Adrenal gland (tissue), 12 donors: ENCODE data around the gene CXXC5. TPM values are rescaled to one million over a fixed set of nuclear protein-coding genes. Genes with fewer than 3 reads are reported as not detected.

ENCODE experiments used
- DNase-seq, 7 donors: peaks; one replicate each; pipeline ENCODE4 v3.0.0-alpha.2; 2019 to 2020
- H3K27ac ChIP-seq, 5 donors: fragments of 200-600 bp; sonication (generic) in 4 of 5; 1 replicate in 3 of 5; 2 replicates in 2 of 5; pipeline versions ENCODE4 v1.5.1 to v1.8.0; 2016 to 2020; ENCODE audit warnings: mild to moderate bottlenecking in 1 of 5
- H3K27me3 ChIP-seq: fragments of 200-600 bp; 2 replicates; pipeline ENCODE4 v1.8.0; 2021
- H3K36me3 ChIP-seq, 2 donors: fragments of 200-600 bp; replicated peaks in 1 of 2; 1 replicate in 1 of 2; 2 replicates in 1 of 2; pipeline versions ENCODE4 v1.5.1 to v1.8.0; 2018 to 2022
- H3K4me1 ChIP-seq, 2 donors: fragments of 200-600 bp; replicated peaks in 1 of 2; 1 replicate in 1 of 2; 2 replicates in 1 of 2; pipeline versions ENCODE4 v1.5.1 to v1.8.0; 2018 to 2021
- H3K4me3 ChIP-seq, 4 donors: fragments of 200-600 bp; sonication (generic) in 3 of 4; one replicate each; pipeline ENCODE4 v1.5.1; 2016 to 2018
- H3K9me3 ChIP-seq, 3 donors: fragments of 200-600 bp; sonication (generic) in 1 of 3; replicated peaks in 1 of 3; 1 replicate in 2 of 3; 2 replicates in 1 of 3; pipeline versions ENCODE4 v1.5.1 to v1.8.0; 2016 to 2021
- POLR2A ChIP-seq, 2 donors: fragments of 450-650 bp; IDR thresholded peaks; one replicate each; pipeline ENCODE4 v1.6.1; 2017; ENCODE audit warnings: antibody characterized with exemption in 2 of 2, mild to moderate bottlenecking in 2 of 2, moderate library complexity in 1 of 2
- WGBS, 4 donors: extraction: QIAGEN DNeasy Blood & Tissue Kit in 2 of 4; methylation state at CpG; one replicate each; pipeline versions ENCODE4 v1.1.5 to v1.1.7; 2013 to 2017; 5-methylcytosine and 5-hydroxymethylcytosine counted together
- intact Hi-C, 2 donors: fragments of 100-400 bp; cut with DNase I; formaldehyde crosslinking; loops; one replicate each; pipeline versions ENCODE4 v1.14.1 to v1.15.0; 2022 to 2023
- polyA plus RNA-seq, 3 donors: library from polyadenylated mRNA; stranded (reverse); fragments of 200-250 nt in 2 of 3; fragments of 350-450 nt in 1 of 3; fragmentation: Illumina TruSeq in 1 of 3; extraction: RNeasy Lipid Tissue Mini Kit (QIAGEN cat#74804) in 1 of 3; gene quantifications; one replicate each; pipeline ENCODE4 v1.2.3, GENCODE V29; 2013 to 2014
- total RNA-seq, 9 donors: library from RNA; depleted of rRNA in 4 of 9; stranded (reverse); fragments of >200 nt in 4 of 9; fragments of 120-200 nt in 1 of 9; fragmentation: NEBNext Ultra II Directional in 1 of 9; extraction: Animal tissue kit (Norgen Biotek cat#: 25700) in 1 of 9; gene quantifications; one replicate each; pipeline versions ENCODE4 v1.1.0 to v1.2.4, GENCODE V29; 2013 to 2023
- TF ChIP-seq, protein P1 (sequence below), 6 experiments: fragments of 450-650 bp in 4 of 6; fragments of 200-600 bp in 2 of 6; sonication (generic) in 1 of 6; IDR thresholded peaks; 1 replicate in 5 of 6; 2 replicates in 1 of 6; pipeline versions ENCODE4 v1.5.1 to v1.8.0; 2016 to 2021; ENCODE audit warnings: antibody characterized with exemption in 6 of 6, mild to moderate bottlenecking in 2 of 6, moderate library complexity in 1 of 6
- donor health status: healthy with polysubstance abuse.
- donor health status: Bipolar disorder and iron deficiency.
- donor health status: DM: yes; HTN: yes; CAD: no.
- donor health status: DM: no; HTN: no; CAD: no.
- donor health status: DM: no; HTN: no; CAD: no.
- donor health status: DM: yes; HTN: yes; CAD: no.

Gene CXXC5
- total and polyA plus RNA-seq, 12 donors = 16.2 to 79.3 (median 34.7) TPM

DNA sequence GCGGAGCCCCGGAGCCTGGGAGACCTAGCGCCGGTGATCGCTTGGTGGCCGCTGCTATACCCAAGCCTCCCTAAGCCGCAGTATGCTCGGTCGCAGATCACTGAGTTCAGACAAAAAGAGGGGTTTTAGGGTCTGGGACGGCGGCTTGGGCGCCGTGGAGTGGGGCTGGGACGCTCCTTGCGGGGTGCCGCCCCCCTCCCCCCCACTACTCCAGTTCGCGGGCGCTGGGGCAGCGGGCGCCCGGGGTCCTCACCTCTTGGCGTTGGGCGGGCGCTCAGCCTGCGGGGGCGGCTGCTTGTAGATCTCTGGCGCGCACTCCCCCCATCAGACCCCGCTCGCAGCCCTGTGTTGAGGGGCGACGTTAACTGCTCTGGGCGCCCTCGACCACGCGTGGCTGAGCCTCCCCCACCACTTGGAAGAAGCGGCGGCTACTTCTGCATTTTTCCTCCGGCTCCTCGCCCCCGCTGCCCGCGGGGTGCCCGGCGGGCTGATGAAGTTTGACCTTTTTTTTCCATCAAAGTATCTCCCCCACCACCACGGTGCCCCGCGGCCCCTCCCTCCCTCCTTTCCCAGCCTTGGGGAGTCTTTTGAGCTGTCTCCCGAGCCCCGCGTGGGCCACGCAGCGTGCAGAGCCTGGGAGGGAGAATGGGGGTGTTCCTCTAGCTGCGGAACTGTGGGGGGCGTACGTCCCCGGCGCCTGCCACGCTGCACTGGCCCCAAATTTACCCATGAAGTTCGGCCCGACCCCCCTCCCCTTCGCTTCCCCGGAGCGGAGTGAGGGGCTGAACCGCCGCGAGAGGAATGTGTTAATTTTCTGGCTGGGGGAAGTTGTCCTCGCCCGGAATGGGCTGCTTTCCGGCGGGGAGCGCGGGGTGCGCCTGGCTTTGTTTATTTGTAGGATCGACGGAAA, 1.2 kb downstream of the CXXC5 start:
- intact Hi-C loops = loop anchor here in 1 of 2 donors (5.0 kb wide), 1 partner anchor 38 kb away; no protein-coding TSS in a partner anchor
- Histone ChIP-seq H3K27me3 (no peaks in the 10 kb centered on the region), H3K9me3 (no peaks in the 10 kb centered on the region), H3K36me3 (no peaks in the 10 kb centered on the region), H3K4me3 (peak overlapping the region in 3 of 4 donors; percentile 72 to 99 (median 73)), H3K4me1 (peaks cover 55 to 57% of the 10 kb centered on the region in 2 donors), H3K27ac (peak overlapping the region in 3 of 5 donors; percentile 92 to 95 (median 92))
- 0 to 2% (median 1%) methylated on average over 28 to 77 of the region's 77 CpGs for WGBS, 4 donors
- TF ChIP-seq POLR2A (IDR thresholded peaks at IDR 0.05) = no peak
- TF ChIP-seq, protein P1, sequence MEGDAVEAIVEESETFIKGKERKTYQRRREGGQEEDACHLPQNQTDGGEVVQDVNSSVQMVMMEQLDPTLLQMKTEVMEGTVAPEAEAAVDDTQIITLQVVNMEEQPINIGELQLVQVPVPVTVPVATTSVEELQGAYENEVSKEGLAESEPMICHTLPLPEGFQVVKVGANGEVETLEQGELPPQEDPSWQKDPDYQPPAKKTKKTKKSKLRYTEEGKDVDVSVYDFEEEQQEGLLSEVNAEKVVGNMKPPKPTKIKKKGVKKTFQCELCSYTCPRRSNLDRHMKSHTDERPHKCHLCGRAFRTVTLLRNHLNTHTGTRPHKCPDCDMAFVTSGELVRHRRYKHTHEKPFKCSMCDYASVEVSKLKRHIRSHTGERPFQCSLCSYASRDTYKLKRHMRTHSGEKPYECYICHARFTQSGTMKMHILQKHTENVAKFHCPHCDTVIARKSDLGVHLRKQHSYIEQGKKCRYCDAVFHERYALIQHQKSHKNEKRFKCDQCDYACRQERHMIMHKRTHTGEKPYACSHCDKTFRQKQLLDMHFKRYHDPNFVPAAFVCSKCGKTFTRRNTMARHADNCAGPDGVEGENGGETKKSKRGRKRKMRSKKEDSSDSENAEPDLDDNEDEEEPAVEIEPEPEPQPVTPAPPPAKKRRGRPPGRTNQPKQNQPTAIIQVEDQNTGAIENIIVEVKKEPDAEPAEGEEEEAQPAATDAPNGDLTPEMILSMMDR (IDR thresholded peaks at IDR 0.05) = no peak
- peak in 3 of 7 donors; percentile 35 to 51 (median 37) for DNase-seq

DNA sequence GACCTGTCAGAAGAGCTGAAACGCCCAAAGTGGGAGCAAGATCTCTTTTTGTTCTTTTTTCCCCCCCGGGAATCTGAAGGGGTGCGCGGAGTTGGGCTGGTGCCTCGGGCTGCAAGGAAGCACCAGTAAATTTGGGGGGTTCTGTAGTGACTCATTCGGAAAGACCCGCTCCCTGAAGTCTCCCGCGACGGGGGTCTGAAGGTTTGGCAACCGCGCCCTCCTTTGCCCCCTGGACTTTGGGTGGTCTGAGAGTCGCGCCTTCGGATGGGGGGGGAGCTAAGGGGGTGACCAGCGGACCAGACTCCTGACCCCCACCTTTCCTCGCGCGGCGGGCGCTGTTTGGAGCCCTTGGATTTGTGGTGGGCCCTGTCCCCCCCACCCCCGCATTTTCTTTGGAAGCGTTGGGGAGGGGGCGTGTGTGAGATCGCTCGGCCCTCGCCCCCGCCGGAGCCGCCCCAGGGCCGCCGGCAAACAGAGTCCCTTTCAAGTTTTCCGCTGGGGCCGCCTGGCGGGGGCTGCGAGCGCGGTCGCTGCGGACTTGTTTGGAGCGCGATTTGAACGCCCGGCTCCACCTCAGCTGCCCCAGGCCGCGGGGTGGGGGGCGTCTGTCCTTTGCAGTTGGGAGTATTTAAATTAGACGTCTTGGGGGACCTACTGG, 2.0 kb downstream of the CXXC5 start:
- peak overlapping the region in 3 of 4 donors; percentile 72 to 99 (median 73) for H3K4me3 ChIP-seq
- H3K36me3 ChIP-seq = no peaks in the 10 kb centered on the region
- 0 to 2% (median 1%) methylated on average over 10 to 48 of the region's 48 CpGs for WGBS, 4 donors
- intact Hi-C loops = no loop called here
- no peaks in the 10 kb centered on the region for H3K9me3 ChIP-seq
- peak overlapping the region; percentile 65 to 95 (median 92) for H3K27ac ChIP-seq
- no peak for TF ChIP-seq POLR2A (IDR thresholded peaks at IDR 0.05)
- TF ChIP-seq, protein P1 (IDR thresholded peaks at IDR 0.05) = peak; percentile 12 to 51 (median 38)
- peaks cover 63 to 65% of the 10 kb centered on the region in 2 donors for H3K4me1 ChIP-seq
- peak in 3 of 7 donors; percentile 46 to 60 (median 54) for DNase-seq
- H3K27me3 ChIP-seq = no peaks in the 10 kb centered on the region

DNA sequence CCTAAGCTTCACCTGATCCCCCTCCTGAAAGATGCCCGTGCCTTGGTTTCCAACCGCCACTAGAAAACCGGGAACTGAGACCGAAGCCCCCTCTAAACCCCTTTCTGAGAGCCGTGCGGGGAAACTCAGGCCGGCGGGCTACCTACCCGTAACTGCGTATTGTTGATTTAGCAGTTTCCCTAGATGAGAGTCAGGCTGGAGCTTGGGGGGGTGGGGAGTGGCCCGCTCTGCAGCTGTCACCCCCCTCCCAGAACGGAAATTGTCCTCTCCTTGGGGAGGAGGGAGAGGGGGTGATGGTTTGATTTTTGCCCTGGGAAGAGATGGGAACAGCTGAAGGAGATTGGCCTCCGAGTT, 2.5 kb downstream of the CXXC5 start:
- no peaks in the 10 kb centered on the region for H3K27me3 ChIP-seq
- TF ChIP-seq POLR2A (IDR thresholded peaks at IDR 0.05) = no peak
- TF ChIP-seq, protein P1 (IDR thresholded peaks at IDR 0.05) = no peak
- peak overlapping the region; percentile 65 to 95 (median 92) for H3K27ac ChIP-seq
- peak in 4 of 7 donors; percentile 45 to 66 (median 60) for DNase-seq
- 7 to 10% (median 7%) methylated on average over 2 to 13 of the region's 13 CpGs; no CpG with 5 or more reads in 1 of the 4 donors for WGBS, 4 donors
- H3K9me3 ChIP-seq = no peaks in the 10 kb centered on the region
- intact Hi-C loops = no loop called here
- H3K36me3 ChIP-seq = no peaks in the 10 kb centered on the region
- peak overlapping the region in 3 of 4 donors; percentile 3 to 99 (median 72) for H3K4me3 ChIP-seq
- peaks cover 68 to 70% of the 10 kb centered on the region in 2 donors for H3K4me1 ChIP-seq
